ENCODE results near the gene RELN. TPM values are rescaled to one million over a fixed set of nuclear protein-coding genes. Genes with fewer than 3 reads are reported as not detected.

RELN gene
- total RNA-seq, 2 donors from 2014 or later = 3.9 to 8.5 TPM

DNA sequence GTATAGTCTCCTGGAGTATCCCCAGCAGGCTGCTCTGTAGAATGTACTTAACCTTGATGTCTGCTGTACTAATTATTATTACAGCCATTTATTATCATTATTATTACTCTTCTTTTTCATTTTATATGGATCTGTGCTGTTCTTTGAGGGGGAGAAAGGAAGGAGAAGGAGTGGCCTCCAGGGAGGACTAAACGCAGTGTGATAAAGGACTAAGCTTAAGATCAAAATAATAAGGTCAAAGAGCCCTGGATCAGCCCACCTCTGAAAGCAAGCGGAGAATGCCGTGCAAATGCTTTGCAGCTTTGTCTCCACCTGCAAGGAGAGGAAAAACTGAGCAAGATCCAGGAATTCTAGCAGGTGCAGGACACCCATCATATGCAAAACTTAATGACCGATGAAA is 65.3 kb downstream of the RELN start:
- no peak overlapping the region for H3K27ac Mint-ChIP-seq
- DNase-seq = no peak
- Histone ChIP-seq H3K27ac (ENCODE audit: low read depth, low read length) (no peak overlapping the region), H3K4me3 (ENCODE audit: low read length) (no peak overlapping the region), H3K27me3 (ENCODE audit: control insufficient read depth, insufficient read depth, low read length, poor library complexity, severe bottlenecking) (no peaks in the 10 kb centered on the region), H3K4me1 (ENCODE audit: control insufficient read depth, insufficient read depth, low read length) (no peaks in the 10 kb centered on the region), H3K9me3 (ENCODE audit: control insufficient read depth, low read length) (no peaks in the 10 kb centered on the region), H3K9ac (ENCODE audit: extremely low read depth, low read length, poor library complexity, severe bottlenecking) (no peak overlapping the region), H3K36me3 (ENCODE audit: control insufficient read depth, insufficient read depth, low read length) (no peaks in the 10 kb centered on the region)
- 94 to 96% methylated on average over 4 of the region's 4 CpGs for WGBS, 2 experiments (ENCODE audit: insufficient coverage in 1 of 2, insufficient read length in 1 of 2)
- H3K27me3 Mint-ChIP-seq (ENCODE audit: insufficient read depth) = peaks cover 7% of the 10 kb centered on the region
- no peaks in the 10 kb centered on the region for H3K36me3 Mint-ChIP-seq (ENCODE audit: low read depth)
- H3K9me3 Mint-ChIP-seq = no peaks in the 10 kb centered on the region
- TF ChIP-seq CTCF (conservative IDR thresholded peaks at IDR 0.05) = no peak
- peaks cover 5% of the 10 kb centered on the region for H3K4me1 Mint-ChIP-seq
- no peak overlapping the region for H3K4me3 Mint-ChIP-seq

DNA sequence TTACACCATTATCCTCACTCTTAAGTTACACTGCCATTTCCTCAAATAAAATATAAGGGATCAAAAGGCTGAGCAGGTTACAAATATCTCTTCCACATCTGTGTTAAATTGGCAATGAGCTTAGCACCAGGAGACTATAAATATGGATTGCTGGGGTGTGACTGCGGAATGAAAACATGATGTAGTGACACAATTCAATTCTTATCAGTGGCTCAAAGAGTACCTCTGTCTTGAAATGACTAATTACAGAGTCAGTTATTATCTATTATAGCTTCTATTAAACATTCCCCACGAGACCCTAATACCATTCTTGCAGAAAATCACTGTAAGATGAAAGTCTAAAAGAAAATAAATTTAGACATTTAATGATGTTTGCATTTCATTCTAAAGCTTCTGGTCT is 67.1 kb downstream of the RELN start:
- H3K27ac Mint-ChIP-seq = no peak overlapping the region
- H3K4me3 Mint-ChIP-seq = no peak overlapping the region
- no peak overlapping the region for H3K27ac ChIP-seq (ENCODE audit: low read depth, low read length)
- H3K27me3 Mint-ChIP-seq (ENCODE audit: insufficient read depth) = peaks cover 7% of the 10 kb centered on the region
- DNase-seq = no peak
- 100% methylated on average over 1 of the region's 2 CpGs; no CpG with 5 or more reads in 1 of the 2 experiments for WGBS, 2 experiments (ENCODE audit: insufficient coverage in 1 of 2, insufficient read length in 1 of 2)
- no peak for TF ChIP-seq CTCF (conservative IDR thresholded peaks at IDR 0.05)
- no peak overlapping the region for H3K9ac ChIP-seq (ENCODE audit: extremely low read depth, low read length, poor library complexity, severe bottlenecking)
- H3K9me3 Mint-ChIP-seq = no peaks in the 10 kb centered on the region
- H3K27me3 ChIP-seq (ENCODE audit: control insufficient read depth, insufficient read depth, low read length, poor library complexity, severe bottlenecking) = no peaks in the 10 kb centered on the region
- no peaks in the 10 kb centered on the region for H3K36me3 Mint-ChIP-seq (ENCODE audit: low read depth)
- peaks cover 6% of the 10 kb centered on the region for H3K4me1 Mint-ChIP-seq
- no peaks in the 10 kb centered on the region for H3K4me1 ChIP-seq (ENCODE audit: control insufficient read depth, insufficient read depth, low read length)
- no peak overlapping the region for H3K4me3 ChIP-seq (ENCODE audit: low read length)
- H3K36me3 ChIP-seq (ENCODE audit: control insufficient read depth, insufficient read depth, low read length) = no peaks in the 10 kb centered on the region
- H3K9me3 ChIP-seq (ENCODE audit: control insufficient read depth, low read length) = no peaks in the 10 kb centered on the region

- Mint-ChIP-seq H3K36me3 (ENCODE audit: low read depth) (no peaks in the 10 kb centered on the region), H3K9me3 (no peaks in the 10 kb centered on the region), H3K27ac (no peak overlapping the region), H3K27me3 (ENCODE audit: insufficient read depth) (peaks cover 7% of the 10 kb centered on the region), H3K4me3 (no peak overlapping the region), H3K4me1 (peaks cover 6% of the 10 kb centered on the region)
- Histone ChIP-seq H3K4me3 (ENCODE audit: low read length) (no peak overlapping the region), H3K4me1 (ENCODE audit: control insufficient read depth, insufficient read depth, low read length) (no peaks in the 10 kb centered on the region), H3K9me3 (ENCODE audit: control insufficient read depth, low read length) (no peaks in the 10 kb centered on the region), H3K27ac (ENCODE audit: low read depth, low read length) (no peak overlapping the region), H3K9ac (ENCODE audit: extremely low read depth, low read length, poor library complexity, severe bottlenecking) (no peak overlapping the region), H3K36me3 (ENCODE audit: control insufficient read depth, insufficient read depth, low read length) (no peaks in the 10 kb centered on the region), H3K27me3 (ENCODE audit: control insufficient read depth, insufficient read depth, low read length, poor library complexity, severe bottlenecking) (no peaks in the 10 kb centered on the region)
- 80 to 84% methylated on average over 1 of the region's 1 CpG for WGBS, 2 experiments (ENCODE audit: insufficient coverage in 1 of 2, insufficient read length in 1 of 2)
- TF ChIP-seq CTCF (conservative IDR thresholded peaks at IDR 0.05) = no peak
- DNase-seq = no peak
Measured at GRCh38 chr7:103921692-103922091, 67.8 kb downstream of the RELN start.

Measured in endodermal cell (in vitro differentiated cells).